HepG2 (cell line): ENCODE data around the gene ALPK3. TPM values are rescaled to one million over a fixed set of nuclear protein-coding genes. Genes with fewer than 3 reads are reported as not detected.
A peak's percentile ranks its signal among the peaks of the same experiment; 100 is the strongest.

Source experiments
- HDAC6 ChIP-seq: fragments of 200-600 bp; sonication (generic); IDR thresholded peaks from 2 replicates; pipeline ENCODE4 v1.7.0; 2017; ENCODE audit warnings: mild to moderate bottlenecking, antibody characterized with exemption, low read length, low read depth
- IRX3 ChIP-seq: sonication (generic); formaldehyde crosslinking; IDR thresholded peaks from 2 replicates; pipeline ENCODE4 v1.8.1; 2023; ENCODE audit warnings: mild to moderate bottlenecking, low read depth, missing genetic modification reagents, borderline replicate concordance
- KAT8 ChIP-seq: IDR thresholded peaks from 2 replicates; pipeline ENCODE4 v1.6.1; 2016; ENCODE audit warnings: missing genetic modification reagents, missing compliant biosample characterization
- MED13 ChIP-seq: sonication (generic); formaldehyde crosslinking; IDR thresholded peaks from 2 replicates; pipeline ENCODE4 v1.5.0; 2020; ENCODE audit warnings: missing genetic modification reagents
- NFIC ChIP-seq: IDR thresholded peaks from 2 replicates; pipeline ENCODE4 v1.6.1; 2012; ENCODE audit warnings: mild to moderate bottlenecking, low read length, inconsistent platforms
- PAWR ChIP-seq: sonication (generic); formaldehyde crosslinking; IDR thresholded peaks from 2 replicates; pipeline ENCODE4 v1.4.0; 2020; ENCODE audit warnings: missing genetic modification reagents, mild to moderate bottlenecking, borderline replicate concordance
- PRMT3 ChIP-seq: sonication (generic); formaldehyde crosslinking; IDR thresholded peaks from 2 replicates; pipeline ENCODE4 v1.8.1; 2022; ENCODE audit warnings: low read depth, mild to moderate bottlenecking, moderate library complexity, missing genetic modification reagents, borderline replicate concordance
- SETDB1 ChIP-seq: sonication (generic); formaldehyde crosslinking; IDR thresholded peaks from 2 replicates; pipeline ENCODE4 v1.5.1; 2020; ENCODE audit warnings: missing genetic modification reagents, mild to moderate bottlenecking, borderline replicate concordance
- SIX1 ChIP-seq: sonication (generic); formaldehyde crosslinking; IDR thresholded peaks from 2 replicates; pipeline ENCODE4 v1.4.0; 2020; ENCODE audit warnings: missing genetic modification reagents, borderline replicate concordance
- ZBTB21 ChIP-seq: sonication (generic); formaldehyde crosslinking; IDR thresholded peaks from 2 replicates; pipeline ENCODE4 v1.4.0; 2020; ENCODE audit warnings: missing genetic modification reagents
- ZBTB42 ChIP-seq: sonication (generic); formaldehyde crosslinking; IDR thresholded peaks from 2 replicates; pipeline ENCODE4 v1.5.0; 2020; ENCODE audit warnings: mild to moderate bottlenecking, missing genetic modification reagents
- ZNF232 ChIP-seq: sonication (generic); formaldehyde crosslinking; IDR thresholded peaks from 2 replicates; pipeline ENCODE4 v1.4.0; 2020; ENCODE audit warnings: missing genetic modification reagents, borderline replicate concordance
- ZNF317 ChIP-seq: sonication (generic); formaldehyde crosslinking; IDR thresholded peaks from 2 replicates; pipeline ENCODE4 v1.5.0; 2020; ENCODE audit warnings: mild to moderate bottlenecking, missing genetic modification reagents
- ZNF350 ChIP-seq: sonication (generic); formaldehyde crosslinking; IDR thresholded peaks from 2 replicates; pipeline ENCODE4 v1.4.0; 2020; ENCODE audit warnings: mild to moderate bottlenecking, low read depth, missing genetic modification reagents, borderline replicate concordance
- ZNF354B ChIP-seq: sonication (generic); formaldehyde crosslinking; IDR thresholded peaks from 2 replicates; pipeline ENCODE4 v1.8.0; 2022; ENCODE audit warnings: mild to moderate bottlenecking, missing genetic modification reagents
- ZNF367 ChIP-seq: sonication (generic); formaldehyde crosslinking; IDR thresholded peaks from 2 replicates; pipeline ENCODE4 v1.4.0; 2020; ENCODE audit warnings: missing genetic modification reagents, borderline replicate concordance
- ZNF550 ChIP-seq: sonication (generic); formaldehyde crosslinking; IDR thresholded peaks from 2 replicates; pipeline ENCODE4 v1.4.0; 2020; ENCODE audit warnings: mild to moderate bottlenecking, missing genetic modification reagents, borderline replicate concordance
- ZNF598 ChIP-seq: sonication (generic); formaldehyde crosslinking; IDR thresholded peaks from 2 replicates; pipeline ENCODE4 v1.5.1; 2020; ENCODE audit warnings: mild to moderate bottlenecking, missing genetic modification reagents, borderline replicate concordance
- polyA plus RNA-seq, 8 experiments: library from polyadenylated mRNA; depleted of rRNA in 3 of 8; stranded (reverse) in 7 of 8; unstranded in 1 of 8; fragments of >200 nt; fragmentation: Illumina TruSeq in 4 of 8; extraction: Trizol in 4 of 8; gene quantifications; 2 replicates each; pipeline versions ENCODE4 v1.2.1 to v1.2.3, GENCODE V29; 2011 to 2016; ENCODE audit warnings: low read depth in 4 of 8, missing spikeins in 1 of 8, mixed read lengths in 1 of 8; ENCODE audit not compliant: insufficient read depth in 1 of 8
- total RNA-seq, 5 experiments: library from RNA; depleted of rRNA; stranded (reverse); fragments of >200 nt; fragmentation: Illumina TruSeq; extraction: Trizol; gene quantifications; 2 replicates each; pipeline ENCODE4 v1.2.3, GENCODE V29; 2016; ENCODE audit warnings: low read depth in 1 of 5
- TF ChIP-seq, protein P1 (sequence below), 2 experiments: fragments of 450-650 bp in 1 of 2; sonication (generic) in 1 of 2; formaldehyde crosslinking in 1 of 2; IDR thresholded peaks; 2 replicates each; pipeline versions ENCODE4 v1.6.1 to v1.8.0; 2016 to 2022; ENCODE audit warnings: antibody characterized with exemption in 1 of 2, mild to moderate bottlenecking in 1 of 2, missing genetic modification reagents in 1 of 2
- TF ChIP-seq, protein P2 (sequence below): sonication (generic); formaldehyde crosslinking; IDR thresholded peaks from 2 replicates; pipeline ENCODE4 v1.5.1; 2020; ENCODE audit warnings: missing genetic modification reagents, mild to moderate bottlenecking, borderline replicate concordance

ALPK3 gene
- total and polyA plus RNA-seq, 2 of the 13 experiments (the other 11 are each of a cell fraction or from before 2014, with no cell fraction given) = 0.04 to 0.42 TPM

DNA sequence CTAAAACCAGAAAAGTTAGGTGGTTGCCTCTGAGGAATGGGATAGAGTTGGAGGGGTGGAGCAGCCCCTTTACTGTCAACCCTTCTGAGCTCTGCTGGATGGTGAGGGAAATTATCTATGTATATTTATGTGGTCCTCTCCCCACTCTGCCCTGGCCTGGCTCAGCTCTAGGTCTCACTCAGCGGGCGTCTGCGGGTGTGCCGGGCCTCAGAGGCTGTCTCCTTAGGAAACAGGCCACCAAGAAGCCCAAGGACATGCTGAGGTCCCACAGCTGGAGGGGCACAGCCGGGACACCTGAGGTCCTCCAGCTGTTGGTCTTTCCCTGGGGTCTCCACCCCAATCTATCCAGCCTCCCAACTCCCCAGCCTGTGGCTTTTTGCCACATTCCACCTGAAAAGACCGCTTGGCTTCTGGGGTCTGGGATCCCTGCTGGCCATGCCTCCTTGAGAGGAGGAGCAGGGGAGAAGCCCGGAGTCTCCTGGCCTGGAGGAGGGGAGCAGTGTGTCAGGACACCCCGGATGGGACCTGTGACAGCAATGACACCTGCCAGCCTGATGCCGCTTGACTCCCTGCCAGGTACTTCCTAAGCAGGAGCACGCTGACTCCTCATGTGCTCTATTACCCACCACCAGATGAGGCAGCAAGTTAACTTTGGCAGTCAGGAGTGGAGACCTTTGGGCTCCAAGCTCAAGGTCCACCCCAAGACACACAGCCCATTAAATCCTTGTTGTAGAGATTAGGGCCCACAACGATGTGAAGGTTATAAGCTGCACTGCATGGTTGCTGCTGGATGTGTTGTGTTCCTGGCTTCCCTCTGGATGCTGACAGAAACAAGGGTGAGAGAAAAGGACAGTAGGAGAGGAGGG is 67.0 kb downstream of the ALPK3 start, which contains the start of gene SLC28A1 (continued):
- TF ChIP-seq, protein P1, sequence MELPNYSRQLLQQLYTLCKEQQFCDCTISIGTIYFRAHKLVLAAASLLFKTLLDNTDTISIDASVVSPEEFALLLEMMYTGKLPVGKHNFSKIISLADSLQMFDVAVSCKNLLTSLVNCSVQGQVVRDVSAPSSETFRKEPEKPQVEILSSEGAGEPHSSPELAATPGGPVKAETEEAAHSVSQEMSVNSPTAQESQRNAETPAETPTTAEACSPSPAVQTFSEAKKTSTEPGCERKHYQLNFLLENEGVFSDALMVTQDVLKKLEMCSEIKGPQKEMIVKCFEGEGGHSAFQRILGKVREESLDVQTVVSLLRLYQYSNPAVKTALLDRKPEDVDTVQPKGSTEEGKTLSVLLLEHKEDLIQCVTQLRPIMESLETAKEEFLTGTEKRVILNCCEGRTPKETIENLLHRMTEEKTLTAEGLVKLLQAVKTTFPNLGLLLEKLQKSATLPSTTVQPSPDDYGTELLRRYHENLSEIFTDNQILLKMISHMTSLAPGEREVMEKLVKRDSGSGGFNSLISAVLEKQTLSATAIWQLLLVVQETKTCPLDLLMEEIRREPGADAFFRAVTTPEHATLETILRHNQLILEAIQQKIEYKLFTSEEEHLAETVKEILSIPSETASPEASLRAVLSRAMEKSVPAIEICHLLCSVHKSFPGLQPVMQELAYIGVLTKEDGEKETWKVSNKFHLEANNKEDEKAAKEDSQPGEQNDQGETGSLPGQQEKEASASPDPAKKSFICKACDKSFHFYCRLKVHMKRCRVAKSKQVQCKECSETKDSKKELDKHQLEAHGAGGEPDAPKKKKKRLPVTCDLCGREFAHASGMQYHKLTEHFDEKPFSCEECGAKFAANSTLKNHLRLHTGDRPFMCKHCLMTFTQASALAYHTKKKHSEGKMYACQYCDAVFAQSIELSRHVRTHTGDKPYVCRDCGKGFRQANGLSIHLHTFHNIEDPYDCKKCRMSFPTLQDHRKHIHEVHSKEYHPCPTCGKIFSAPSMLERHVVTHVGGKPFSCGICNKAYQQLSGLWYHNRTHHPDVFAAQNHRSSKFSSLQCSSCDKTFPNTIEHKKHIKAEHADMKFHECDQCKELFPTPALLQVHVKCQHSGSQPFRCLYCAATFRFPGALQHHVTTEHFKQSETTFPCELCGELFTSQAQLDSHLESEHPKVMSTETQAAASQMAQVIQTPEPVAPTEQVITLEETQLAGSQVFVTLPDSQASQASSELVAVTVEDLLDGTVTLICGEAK (IDR thresholded peaks at IDR 0.05) = no peak
- TF ChIP-seq, protein P1 (CRISPR knock-in tag; IDR thresholded peaks at IDR 0.05) = peak; percentile 25; the same call in 1 of the 2 replicates
- TF ChIP-seq MED13 (no peak), SIX1 (CRISPR knock-in tag) (no peak), KAT8 (CRISPR knock-in tag) (no peak; the same call in 1 of the 2 replicates), ZBTB21 (no peak), ZNF350 (CRISPR knock-in tag) (peak; percentile 59; the same call in 1 of the 2 replicates), SETDB1 (no peak), ZNF354B (CRISPR knock-in tag) (no peak), PAWR (CRISPR knock-in tag) (no peak), ZNF367 (CRISPR knock-in tag) (no peak), ZNF317 (CRISPR knock-in tag) (0 out of 2 replicates have a peak, but pooled peaks have one; percentile 26), ZBTB42 (CRISPR knock-in tag) (no peak), ZNF550 (CRISPR knock-in tag) (no peak), ZNF232 (no peak), PRMT3 (CRISPR knock-in tag) (no peak), IRX3 (CRISPR knock-in tag) (no peak), ZNF598 (CRISPR knock-in tag) (no peak), NFIC (no peak), HDAC6 (no peak)
- TF ChIP-seq, protein P2, sequence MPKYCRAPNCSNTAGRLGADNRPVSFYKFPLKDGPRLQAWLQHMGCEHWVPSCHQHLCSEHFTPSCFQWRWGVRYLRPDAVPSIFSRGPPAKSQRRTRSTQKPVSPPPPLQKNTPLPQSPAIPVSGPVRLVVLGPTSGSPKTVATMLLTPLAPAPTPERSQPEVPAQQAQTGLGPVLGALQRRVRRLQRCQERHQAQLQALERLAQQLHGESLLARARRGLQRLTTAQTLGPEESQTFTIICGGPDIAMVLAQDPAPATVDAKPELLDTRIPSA (CRISPR knock-in tag) = no peak
